ENCODE results near the gene TDRD9. TPM values are rescaled to one million over a fixed set of nuclear protein-coding genes. Genes with fewer than 3 reads are reported as not detected.
A peak's percentile ranks its signal among the peaks of the same experiment; 100 is the strongest.

TDRD9 gene
- total and polyA plus RNA-seq, 12 donors = 0.55 to 8.4 (median 2.4) TPM

GRCh38 chr14:104101086-104101621 lies 172.9 kb downstream of the TDRD9 start:
- Histone ChIP-seq H3K36me3 (no peaks in the 10 kb centered on the region), H3K4me1 (no peaks in the 10 kb centered on the region), H3K9me3 (no peaks in the 10 kb centered on the region), H3K4me3 (no peak overlapping the region), H3K27me3 (peaks cover 0 to 24% (median 5%) of the 10 kb centered on the region in 7 donors), H3K27ac (no peak overlapping the region)
- no peak for TF ChIP-seq CTCF (IDR thresholded peaks at IDR 0.05)
- 72 to 73% methylated on average over 16 of the region's 16 CpGs for WGBS, 2 donors
- ATAC-seq (no peak), DNase-seq (peak in 1 of 2 donors; percentile 3)
- intact Hi-C loops (cut with DNase I) = no loop called here

- no peak for ATAC-seq
- H3K27me3 ChIP-seq = peaks cover 0 to 27% (median 5%) of the 10 kb centered on the region in 7 donors
- H3K4me3 ChIP-seq = no peak overlapping the region
- no peaks in the 10 kb centered on the region for H3K4me1 ChIP-seq
- H3K36me3 ChIP-seq = no peaks in the 10 kb centered on the region
- no peak for TF ChIP-seq CTCF (IDR thresholded peaks at IDR 0.05)
- DNase-seq = peak in 1 of 2 donors; percentile 3
- intact Hi-C loops (cut with DNase I) = no loop called here
- H3K27ac ChIP-seq = no peak overlapping the region
- no peaks in the 10 kb centered on the region for H3K9me3 ChIP-seq
- 77 to 87% methylated on average over 16 of the region's 16 CpGs for WGBS, 2 donors
These were observed 173.5 kb downstream of the TDRD9 start for GRCh38 chr14:104101651-104102281.

Other genes with a start within 250 kb of the TDRD9 start
- gene XRCC3, start 213.0 kb upstream of the TDRD9 start, total RNA-seq = 1 to 10 TPM; 1.0 to 4.4 (median 3.0) TPM
- gene XRCC3, start 213.0 kb upstream of the TDRD9 start, polyA plus RNA-seq = 1 to 10 TPM; 2.0 to 4.2 TPM
- 10 to 100 TPM; 43.5 to 64.9 (median 54.5) TPM for gene ZFYVE21, start 212.6 kb upstream of the TDRD9 start, total RNA-seq
- gene ZFYVE21, start 212.6 kb upstream of the TDRD9 start, polyA plus RNA-seq = 10 to 100 TPM; 44.5 to 88.8 TPM
- 100 to 1,000 TPM in 2 of 10 donors, 10 to 100 TPM in 8; 64.8 to 124 (median 77.0) TPM for gene PPP1R13B, start 80.9 kb upstream of the TDRD9 start, total RNA-seq
- 10 to 100 TPM; 21.6 to 70.2 TPM for gene PPP1R13B, start 80.9 kb upstream of the TDRD9 start, polyA plus RNA-seq
- gene RD3L, start 14.1 kb downstream of the TDRD9 start, total RNA-seq = 10 to 100 TPM; 17.8 to 42.1 (median 25.3) TPM
- gene RD3L, start 14.1 kb downstream of the TDRD9 start, polyA plus RNA-seq = 10 to 100 TPM in 1 of 2 donors, 1 to 10 TPM in 1; 2.9 to 26.6 TPM
- gene ASPG, start 157.2 kb downstream of the TDRD9 start, total RNA-seq = 10 to 100 TPM in 8 of 10 donors, 1 to 10 TPM in 2; 6.0 to 32.0 (median 16.3) TPM
- 10 to 100 TPM in 1 of 2 donors, 1 to 10 TPM in 1; 2.8 to 13.8 TPM for gene ASPG, start 157.2 kb downstream of the TDRD9 start, polyA plus RNA-seq
- 10 to 100 TPM in 1 of 10 donors, 1 to 10 TPM in 9; 5.7 to 12.2 (median 6.7) TPM for gene KIF26A, start 210.1 kb downstream of the TDRD9 start, total RNA-seq
- gene KIF26A, start 210.1 kb downstream of the TDRD9 start, polyA plus RNA-seq = 1 to 10 TPM; 4.1 to 5.9 TPM

Data from heart right ventricle (tissue), 16 donors.